ENCODE data around the gene GADD45GIP1. TPM values are rescaled to one million over a fixed set of nuclear protein-coding genes. Genes with fewer than 3 reads are reported as not detected.

Gene GADD45GIP1
- 1 to 10 TPM; 5.3 to 7.1 (median 5.7) TPM for total RNA-seq
- 9.3 TPM for total RNA-seq (2013)

DNA sequence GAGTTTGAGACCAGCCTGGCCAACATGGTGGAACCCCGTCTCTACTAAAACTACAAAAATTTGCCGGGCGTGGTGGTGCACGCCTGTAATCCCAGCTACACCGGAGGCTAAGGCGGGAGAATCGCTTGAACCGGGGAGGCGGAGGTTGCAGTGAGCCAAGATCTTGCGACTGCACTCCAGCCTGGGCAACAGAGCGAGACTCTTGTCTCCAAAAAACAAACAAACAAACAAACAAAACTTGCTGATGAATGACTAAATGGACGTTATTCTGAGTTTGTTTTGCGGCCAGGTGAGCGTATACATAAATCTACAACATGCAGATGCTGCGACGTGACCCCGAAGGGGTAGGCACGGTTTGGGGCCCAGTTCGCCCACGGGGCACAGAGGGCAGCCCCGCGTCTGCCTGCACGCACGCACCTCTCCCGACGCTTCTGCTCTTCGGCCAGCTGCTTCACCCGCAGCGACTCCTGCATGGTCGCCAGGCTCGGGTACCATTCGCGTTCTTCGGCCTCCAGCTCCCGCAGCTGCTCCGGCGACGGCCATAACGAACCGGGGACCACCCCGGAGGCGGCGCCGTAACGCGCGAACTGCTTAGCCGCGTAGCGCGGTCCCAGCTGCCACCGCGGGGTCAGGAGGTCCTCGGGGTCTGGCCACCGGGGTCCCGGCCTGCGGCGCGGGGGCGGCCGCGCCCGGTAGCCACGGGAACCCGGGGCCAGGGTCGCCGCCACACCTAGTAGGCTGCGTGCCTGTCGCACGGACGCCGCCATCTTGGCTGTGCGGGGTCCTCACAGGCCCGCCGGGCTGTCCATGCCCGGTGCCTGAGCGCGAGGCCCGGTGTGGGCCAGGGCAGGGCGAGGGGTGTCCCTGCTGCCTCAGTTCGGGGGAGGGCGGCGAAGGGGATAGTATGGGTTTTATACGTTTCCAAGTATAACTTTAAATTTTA, at the start of gene GADD45GIP1:
TSS of gene GADD45GIP1 (minus strand) at position 778 of the 943 bp plus-strand sequence. CDS start at position 767, 11 bp downstream.
- peaks cover 25% of the 10 kb centered on the region for H3K36me3 ChIP-seq (ENCODE audit: control insufficient read depth, insufficient read depth, low read length)
- Mint-ChIP-seq H3K27me3 (ENCODE audit: low read depth in 2 of 2) (no peaks in the 10 kb centered on the region), H3K9me3 (no peaks in the 10 kb centered on the region), H3K36me3 (no peaks in the 10 kb centered on the region), H3K4me3 (peak within 1 kb of the TSS; percentile 87), H3K4me1 (peaks cover 23 to 29% of the 10 kb centered on the region in 2 donors), H3K27ac (peak within 1 kb of the TSS; percentile 66 to 82)
- DNase-seq (peak; percentile 74 to 88), ATAC-seq (peak; percentile 98 to 99 (median 98))
- peaks cover 17% of the 10 kb centered on the region for H3K4me1 ChIP-seq (ENCODE audit: control insufficient read depth, insufficient read depth, low read length)
- no peaks in the 10 kb centered on the region for H3K9me3 ChIP-seq (ENCODE audit: control insufficient read depth, insufficient read depth, low read length)
- peak within 1 kb of the TSS; percentile 86 for H3K27ac ChIP-seq (ENCODE audit: low read length)
- TF ChIP-seq, protein P1, sequence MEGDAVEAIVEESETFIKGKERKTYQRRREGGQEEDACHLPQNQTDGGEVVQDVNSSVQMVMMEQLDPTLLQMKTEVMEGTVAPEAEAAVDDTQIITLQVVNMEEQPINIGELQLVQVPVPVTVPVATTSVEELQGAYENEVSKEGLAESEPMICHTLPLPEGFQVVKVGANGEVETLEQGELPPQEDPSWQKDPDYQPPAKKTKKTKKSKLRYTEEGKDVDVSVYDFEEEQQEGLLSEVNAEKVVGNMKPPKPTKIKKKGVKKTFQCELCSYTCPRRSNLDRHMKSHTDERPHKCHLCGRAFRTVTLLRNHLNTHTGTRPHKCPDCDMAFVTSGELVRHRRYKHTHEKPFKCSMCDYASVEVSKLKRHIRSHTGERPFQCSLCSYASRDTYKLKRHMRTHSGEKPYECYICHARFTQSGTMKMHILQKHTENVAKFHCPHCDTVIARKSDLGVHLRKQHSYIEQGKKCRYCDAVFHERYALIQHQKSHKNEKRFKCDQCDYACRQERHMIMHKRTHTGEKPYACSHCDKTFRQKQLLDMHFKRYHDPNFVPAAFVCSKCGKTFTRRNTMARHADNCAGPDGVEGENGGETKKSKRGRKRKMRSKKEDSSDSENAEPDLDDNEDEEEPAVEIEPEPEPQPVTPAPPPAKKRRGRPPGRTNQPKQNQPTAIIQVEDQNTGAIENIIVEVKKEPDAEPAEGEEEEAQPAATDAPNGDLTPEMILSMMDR (IDR thresholded peaks at IDR 0.05) = no peak
- H3K4me3 ChIP-seq (ENCODE audit: low read length) = peak within 1 kb of the TSS; percentile 59
- no peaks in the 10 kb centered on the region for H3K27me3 ChIP-seq (ENCODE audit: control insufficient read depth, insufficient read depth, low read length)
- intact Hi-C loops (cut with micrococcal nuclease) = no loop called here
- WGBS (ENCODE audit: insufficient coverage) = 6% methylated on average over 80 of the region's 84 CpGs

- TF ChIP-seq, protein P1 (IDR thresholded peaks at IDR 0.05) = no peak
- H3K27me3 Mint-ChIP-seq (ENCODE audit: low read depth in 2 of 2) = peaks cover 12 to 34% of the 10 kb centered on the region in 2 donors
- H3K4me3 ChIP-seq (ENCODE audit: low read length) = no peak overlapping the region
- H3K27ac Mint-ChIP-seq = no peak overlapping the region
- no peaks in the 10 kb centered on the region for H3K36me3 Mint-ChIP-seq
- H3K4me1 Mint-ChIP-seq = no peaks in the 10 kb centered on the region
- peaks cover 23% of the 10 kb centered on the region for H3K27me3 ChIP-seq (ENCODE audit: control insufficient read depth, insufficient read depth, low read length)
- H3K4me3 Mint-ChIP-seq = no peak overlapping the region
- DNase-seq = no peak
- no peaks in the 10 kb centered on the region for H3K36me3 ChIP-seq (ENCODE audit: control insufficient read depth, insufficient read depth, low read length)
- H3K9me3 ChIP-seq (ENCODE audit: control insufficient read depth, insufficient read depth, low read length) = no peaks in the 10 kb centered on the region
- WGBS (ENCODE audit: insufficient coverage) = 87% methylated on average over 12 of the region's 12 CpGs
- H3K9me3 Mint-ChIP-seq = no peaks in the 10 kb centered on the region
- H3K27ac ChIP-seq (ENCODE audit: low read length) = no peak overlapping the region
- no peaks in the 10 kb centered on the region for H3K4me1 ChIP-seq (ENCODE audit: control insufficient read depth, insufficient read depth, low read length)
- ATAC-seq = no peak
- intact Hi-C loops (cut with micrococcal nuclease) = loop anchor here (2.0 kb wide), 1 partner anchor 47 kb away; no protein-coding TSS in a partner anchor
Measured at GRCh38 chr19:13005861-13006370, 48.9 kb upstream of the GADD45GIP1 start.

DNA sequence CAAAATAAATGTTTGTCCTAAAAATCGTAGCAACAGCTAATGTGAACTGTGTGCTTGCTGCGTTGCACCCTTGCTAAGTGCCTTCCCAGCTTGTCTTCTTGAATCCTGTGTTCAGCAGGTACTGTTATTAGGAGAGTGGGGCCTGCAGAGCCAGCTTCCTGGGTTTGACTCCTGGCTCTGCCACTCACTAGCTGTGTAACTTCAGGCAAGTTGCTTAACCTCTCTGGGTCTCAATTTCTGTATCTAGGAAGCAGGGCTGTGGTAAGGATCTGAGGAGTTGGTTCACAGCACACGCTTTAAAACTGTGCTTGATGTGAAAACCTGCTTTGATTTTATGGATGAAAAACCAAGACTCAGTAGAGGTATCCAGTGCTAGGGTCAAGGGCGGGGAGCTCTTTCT, 48.2 kb upstream of the GADD45GIP1 start:
- no peak overlapping the region for H3K27ac Mint-ChIP-seq
- H3K27me3 ChIP-seq (ENCODE audit: control insufficient read depth, insufficient read depth, low read length) = peaks cover 17% of the 10 kb centered on the region
- no peak overlapping the region for H3K4me3 ChIP-seq (ENCODE audit: low read length)
- intact Hi-C loops (cut with micrococcal nuclease) = no loop called here
- TF ChIP-seq, protein P1 (IDR thresholded peaks at IDR 0.05) = no peak
- no peak overlapping the region for H3K27ac ChIP-seq (ENCODE audit: low read length)
- no peaks in the 10 kb centered on the region for H3K4me1 ChIP-seq (ENCODE audit: control insufficient read depth, insufficient read depth, low read length)
- ATAC-seq (no peak), DNase-seq (no peak)
- H3K36me3 ChIP-seq (ENCODE audit: control insufficient read depth, insufficient read depth, low read length) = no peaks in the 10 kb centered on the region
- no peaks in the 10 kb centered on the region for H3K9me3 Mint-ChIP-seq
- 86% methylated on average over 4 of the region's 4 CpGs for WGBS (ENCODE audit: insufficient coverage)
- H3K36me3 Mint-ChIP-seq = no peaks in the 10 kb centered on the region
- H3K4me1 Mint-ChIP-seq = no peaks in the 10 kb centered on the region
- no peak overlapping the region for H3K4me3 Mint-ChIP-seq
- peaks cover 12 to 27% of the 10 kb centered on the region in 2 donors for H3K27me3 Mint-ChIP-seq (ENCODE audit: low read depth in 2 of 2)
- no peaks in the 10 kb centered on the region for H3K9me3 ChIP-seq (ENCODE audit: control insufficient read depth, insufficient read depth, low read length)

All from natural killer cell (primary cell).